GM21619 (cell line): ENCODE data around the gene ANKS1A.
"Not testable (repeated sequence)": the region's sequence is repeated elsewhere in the genome, so short reads cannot be mapped to it uniquely, and the experiment has no call there.

Source experiments
- ATAC-seq: cut with Tn5 transposase; IDR thresholded peaks from one replicate; pipeline ENCODE4 v1.9.1; 2021; ENCODE audit not compliant: unreplicated experiment

Gene ANKS1A

DNA sequence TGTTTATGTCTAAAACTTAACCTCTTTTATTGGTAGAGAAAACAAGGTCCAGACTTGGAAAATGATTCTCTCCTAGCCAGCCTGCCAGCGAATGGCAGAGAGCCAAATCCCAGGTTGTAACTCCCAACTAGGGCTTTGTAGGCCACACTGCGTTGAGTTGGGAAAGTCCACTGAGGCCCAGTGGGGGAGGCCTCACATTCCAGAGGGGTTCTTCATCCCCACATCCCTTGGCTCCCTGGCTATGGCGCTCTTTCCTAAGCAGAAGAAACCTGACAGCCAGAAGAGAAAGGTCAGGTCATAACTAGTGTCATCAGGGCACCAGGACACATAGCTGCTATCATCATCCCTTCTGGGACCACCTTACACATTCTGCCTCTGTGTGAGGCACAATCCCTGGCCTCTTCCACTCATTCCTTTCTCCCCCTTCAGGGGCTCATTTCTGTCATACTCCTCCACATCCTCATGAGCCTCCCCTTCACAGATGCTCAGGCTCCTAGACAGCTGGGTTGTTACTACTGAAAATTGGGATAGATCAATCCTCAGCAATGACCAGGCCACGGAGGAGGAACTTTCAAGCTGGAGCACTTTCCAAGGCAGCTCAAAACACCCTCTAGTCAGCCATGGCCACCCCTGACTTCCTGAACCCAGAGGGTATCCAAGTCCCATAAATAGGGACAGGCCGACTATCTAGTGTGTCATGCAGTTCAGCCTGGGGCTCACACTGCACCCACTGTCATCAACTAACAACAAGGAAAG, 203.5 kb downstream of the ANKS1A start:
- no peak for ATAC-seq

DNA sequence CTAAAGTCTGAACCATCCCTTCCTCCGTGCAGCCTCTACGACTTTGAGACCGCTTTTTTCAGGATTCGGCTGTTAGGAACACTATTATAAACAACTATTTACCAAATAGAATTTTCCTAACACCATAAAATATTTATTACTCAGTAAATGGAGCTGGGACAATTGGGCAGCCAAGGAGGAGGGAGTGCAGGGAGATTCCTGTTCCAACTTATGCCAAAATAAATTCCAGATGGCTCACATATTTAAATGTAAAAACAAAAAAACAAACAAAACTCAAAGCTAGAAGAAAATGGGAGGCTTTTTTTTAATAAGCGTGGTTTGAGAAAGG, 204.0 kb downstream of the ANKS1A start:
- no peak for ATAC-seq

DNA sequence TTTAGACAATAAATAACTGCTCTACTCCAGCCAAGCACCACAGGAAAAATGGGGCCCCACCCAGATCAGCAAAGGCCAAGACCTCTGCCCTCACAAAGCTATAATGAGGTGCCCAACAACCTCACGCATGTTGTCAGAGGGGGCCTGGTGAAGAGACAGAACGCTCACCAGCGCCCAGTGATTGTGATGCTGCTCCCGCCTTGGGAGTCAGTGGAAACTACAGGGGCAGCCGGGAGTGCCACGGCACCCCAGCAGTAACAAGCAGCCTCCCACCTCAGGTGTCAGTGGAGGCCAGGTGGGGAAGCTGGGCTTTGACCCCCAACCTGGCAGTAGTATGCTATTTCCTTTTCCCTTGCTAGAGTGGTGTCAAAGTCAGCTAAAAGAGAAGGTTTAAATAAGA, 204.7 kb downstream of the ANKS1A start:
- no peak for ATAC-seq

DNA sequence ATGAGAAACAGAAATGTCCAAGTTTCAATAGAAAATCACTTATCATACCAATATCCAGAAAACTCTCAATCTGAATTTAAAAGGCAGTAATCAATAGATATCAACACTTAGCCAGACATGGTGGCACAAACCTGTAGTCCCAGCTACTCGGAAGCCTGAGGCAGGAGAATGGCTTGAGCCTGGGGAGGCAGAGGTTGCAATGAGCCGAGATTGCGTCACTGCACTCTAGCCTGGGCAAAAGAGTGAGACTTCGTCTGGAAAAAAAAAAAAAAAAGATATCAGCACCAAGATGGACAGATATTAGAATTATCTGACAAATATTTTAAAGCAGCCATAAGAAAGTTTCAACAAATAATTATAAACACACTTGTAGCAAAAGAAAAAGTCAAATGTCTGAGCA, 205.1 kb downstream of the ANKS1A start:
- ATAC-seq, result no peak

DNA sequence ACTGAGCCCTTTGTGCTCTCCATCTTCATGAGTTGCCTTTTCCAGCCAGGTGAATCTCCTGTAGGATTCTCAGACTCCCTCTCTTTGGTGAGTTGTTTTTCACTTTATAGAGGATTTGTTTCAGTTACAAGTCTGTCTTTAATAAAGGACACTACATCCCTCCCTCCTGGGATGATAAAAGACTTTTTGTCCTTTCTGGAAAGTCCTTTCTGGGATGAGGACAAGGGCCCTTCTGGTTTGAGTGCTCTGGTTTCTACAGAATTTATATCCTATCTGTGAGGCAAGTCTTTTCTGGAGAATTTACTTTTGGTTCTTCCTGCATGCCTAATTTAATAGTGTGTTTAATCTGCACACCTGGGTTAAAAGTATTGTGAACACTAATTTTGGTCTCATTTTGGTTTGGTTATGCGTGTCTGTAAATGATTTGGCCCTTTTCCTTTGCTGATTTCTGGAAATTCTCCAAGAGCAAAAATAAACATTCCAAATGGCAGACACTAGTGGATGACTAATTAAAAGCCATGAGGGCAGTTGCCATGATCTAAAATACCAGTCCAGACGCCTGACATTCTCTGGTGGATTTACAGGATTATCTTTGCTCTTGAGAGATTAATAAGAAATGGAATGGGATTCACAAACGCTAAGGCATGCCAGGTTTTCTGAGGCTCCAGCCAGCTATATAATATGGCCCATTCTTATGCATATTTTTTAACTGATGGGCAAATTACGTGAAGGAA, 207.2 kb downstream of the ANKS1A start:
- ATAC-seq, result no peak

DNA sequence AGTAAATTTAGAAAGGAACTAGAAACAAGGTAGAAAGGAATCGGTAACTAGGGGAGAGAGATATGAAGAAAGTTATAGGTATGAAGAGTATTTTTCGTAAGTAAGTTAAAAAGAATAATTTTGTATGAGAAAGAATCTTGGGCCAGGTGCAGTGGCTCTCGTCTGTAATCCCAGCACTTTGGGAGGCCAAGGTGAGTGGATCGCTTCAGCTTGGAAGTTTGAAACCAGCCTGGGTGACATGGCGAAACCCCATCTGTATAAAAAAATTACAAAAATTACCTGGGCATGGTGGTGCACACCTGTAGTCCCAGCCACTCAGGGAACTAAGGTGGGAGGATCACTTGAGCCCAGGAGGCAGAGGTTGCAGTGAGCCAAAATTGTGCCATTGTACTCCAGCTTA, 210.1 kb downstream of the ANKS1A start:
- ATAC-seq, result no peak

DNA sequence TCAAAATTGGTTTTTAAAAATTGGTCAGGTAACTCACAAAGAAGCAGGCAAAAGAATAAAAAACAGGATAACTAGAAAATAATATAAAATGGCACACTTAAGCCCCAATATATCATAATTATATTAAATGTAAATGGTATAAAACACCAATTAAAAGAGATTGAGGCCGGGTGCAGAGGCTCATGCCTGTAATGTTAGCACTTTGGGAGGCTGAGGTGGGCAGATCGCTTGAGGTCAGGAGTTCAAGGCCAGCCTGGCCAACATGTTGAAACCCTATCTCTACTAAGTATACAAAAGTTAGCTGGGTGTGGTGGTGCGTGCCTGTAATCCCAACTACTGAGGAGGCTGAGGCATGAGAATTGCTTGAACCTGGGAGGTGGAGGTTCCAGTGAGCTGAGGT, 216.0 kb downstream of the ANKS1A start:
- ATAC-seq, result no peak

DNA sequence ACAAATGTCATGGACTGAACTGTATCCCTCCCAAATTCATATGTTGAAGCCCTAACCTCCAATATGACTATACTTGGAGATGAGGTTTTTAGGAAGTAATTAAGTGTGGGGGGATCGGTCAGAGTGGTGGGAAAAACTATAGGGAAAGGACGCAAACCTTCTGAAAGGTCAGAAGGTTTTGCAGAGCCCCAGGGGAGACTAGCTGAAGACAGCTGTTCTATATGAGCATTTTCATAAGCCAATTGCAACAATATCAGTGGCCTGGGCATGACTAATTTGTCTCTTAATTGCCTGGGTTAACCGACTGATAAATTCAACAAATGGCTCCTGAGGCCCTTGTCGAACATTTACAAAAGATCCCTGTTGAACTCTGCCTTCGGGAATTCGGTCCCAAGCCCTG, 217.0 kb downstream of the ANKS1A start:
- not testable (repeated sequence) for ATAC-seq

DNA sequence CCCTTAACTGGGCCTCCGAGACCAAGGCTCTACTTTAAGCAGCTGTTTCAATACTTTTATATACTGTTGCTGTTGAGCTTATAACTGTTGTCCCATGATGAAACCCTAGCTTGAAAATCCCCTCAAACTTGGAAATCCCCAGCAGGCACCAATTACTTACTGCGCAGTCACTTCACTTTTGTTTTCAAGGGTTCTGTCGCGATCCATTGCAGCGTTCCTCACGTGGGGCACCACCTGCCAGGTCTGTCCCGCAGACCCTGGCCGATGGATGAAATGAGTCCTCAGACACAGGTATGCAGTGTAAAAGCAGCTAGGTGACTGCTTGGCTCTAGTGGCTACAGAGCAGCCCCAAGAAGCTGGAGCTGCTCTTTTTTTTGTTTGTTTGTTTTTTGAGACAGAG, 218.2 kb downstream of the ANKS1A start:
- not testable (repeated sequence) for ATAC-seq

DNA sequence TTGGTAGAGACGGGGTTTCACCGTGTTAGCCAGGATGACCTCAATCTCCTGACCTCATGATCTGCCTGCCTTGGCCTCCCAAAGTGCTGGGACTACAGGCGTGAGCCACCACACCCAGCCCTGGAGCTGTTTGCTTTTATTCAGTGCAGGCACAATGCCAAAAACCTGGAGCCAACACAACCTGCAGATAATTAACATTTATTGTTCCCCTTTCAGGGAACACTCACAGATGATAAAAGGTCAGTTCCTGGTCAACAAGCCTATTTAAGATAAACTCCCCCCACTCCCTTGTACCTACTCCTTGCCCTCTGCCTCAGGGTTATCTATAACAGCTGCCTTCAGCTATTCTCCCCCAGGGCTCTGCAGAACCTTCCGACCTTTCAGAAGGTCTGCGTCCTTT, 218.7 kb downstream of the ANKS1A start:
- not testable (repeated sequence) for ATAC-seq

DNA sequence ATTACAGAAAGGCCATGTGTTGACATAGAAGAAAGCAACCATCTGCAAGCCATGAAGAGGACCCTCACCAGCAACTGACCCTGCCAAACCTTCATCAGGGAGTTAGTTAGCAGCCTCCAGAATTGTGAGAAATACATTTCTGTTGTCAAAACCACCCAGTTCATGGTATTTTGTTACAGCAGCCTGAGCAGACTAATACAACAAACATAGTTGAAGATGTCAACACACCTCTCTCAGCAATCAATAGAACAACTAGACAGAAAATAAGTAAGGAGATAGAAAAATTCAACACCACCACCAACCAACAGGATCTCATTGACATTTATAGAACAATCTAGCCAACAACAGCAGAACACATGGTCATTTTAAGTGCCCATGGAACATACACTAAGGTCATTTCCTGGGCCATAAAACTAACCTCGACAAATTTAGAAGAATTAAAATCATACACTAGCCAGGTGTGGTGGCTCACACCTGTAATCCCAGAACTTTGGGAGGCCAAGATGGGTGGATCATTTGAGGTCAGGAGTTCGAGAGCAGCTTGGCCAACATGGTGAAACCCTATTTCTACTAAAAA, 219.3 kb downstream of the ANKS1A start:
- ATAC-seq, result no peak

DNA sequence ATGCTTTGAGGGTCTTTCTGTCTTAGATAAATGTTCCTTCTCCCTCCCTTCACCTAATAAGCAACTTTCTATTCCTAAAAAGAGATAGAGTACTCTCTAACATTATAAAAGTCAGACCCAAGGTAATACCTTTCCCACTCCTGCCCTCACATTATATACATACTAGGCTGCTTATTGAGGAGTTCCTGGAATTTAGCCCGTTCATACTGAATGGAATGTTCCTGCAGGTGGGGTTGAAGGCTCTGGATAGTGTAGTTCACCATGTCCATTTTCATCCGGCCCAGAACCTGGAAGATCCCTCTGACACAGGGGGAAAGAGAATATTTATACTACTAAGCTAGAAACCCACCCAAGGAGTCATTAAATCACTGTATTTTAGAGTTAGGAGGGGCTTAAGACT, 231.7 kb downstream of the ANKS1A start:
- ATAC-seq, result no peak

DNA sequence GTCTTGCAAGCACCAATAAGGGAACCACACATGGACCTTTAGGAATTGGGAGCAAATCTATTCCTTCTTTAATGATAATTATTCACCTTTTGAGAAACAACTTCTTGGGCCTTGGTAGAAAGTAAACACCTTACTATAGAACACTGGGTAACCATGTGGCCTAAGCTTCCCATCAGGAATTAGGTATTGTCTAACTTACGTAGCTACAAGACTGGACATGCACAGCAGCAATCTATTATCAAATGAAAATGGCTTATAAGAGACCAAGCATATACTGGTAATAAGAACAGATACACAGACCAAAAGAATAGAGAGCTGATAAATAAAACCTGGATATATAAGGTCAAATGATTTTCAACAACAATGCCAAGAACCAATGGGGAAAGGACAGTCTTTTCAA, 235.3 kb downstream of the ANKS1A start:
- ATAC-seq, result no peak

DNA sequence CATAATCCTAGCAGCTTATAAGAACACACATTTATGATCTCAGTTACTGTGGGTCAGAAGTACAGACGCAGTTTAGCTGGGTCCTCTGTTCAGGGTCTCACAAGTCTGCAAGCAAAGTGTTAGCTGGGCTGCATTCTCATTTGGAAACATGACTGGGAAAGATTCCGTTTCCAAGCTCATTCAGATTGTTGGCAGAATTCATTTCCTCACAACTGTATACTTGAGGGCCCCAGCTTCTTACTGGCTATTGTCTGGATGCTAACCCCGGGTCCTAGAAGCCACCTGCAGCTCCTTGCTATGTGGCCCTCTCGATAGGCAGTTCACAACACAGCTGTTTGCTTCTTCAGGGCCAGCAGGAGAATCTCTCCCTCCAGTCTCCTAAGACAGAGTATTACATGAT, 239.0 kb downstream of the ANKS1A start:
- no peak for ATAC-seq

DNA sequence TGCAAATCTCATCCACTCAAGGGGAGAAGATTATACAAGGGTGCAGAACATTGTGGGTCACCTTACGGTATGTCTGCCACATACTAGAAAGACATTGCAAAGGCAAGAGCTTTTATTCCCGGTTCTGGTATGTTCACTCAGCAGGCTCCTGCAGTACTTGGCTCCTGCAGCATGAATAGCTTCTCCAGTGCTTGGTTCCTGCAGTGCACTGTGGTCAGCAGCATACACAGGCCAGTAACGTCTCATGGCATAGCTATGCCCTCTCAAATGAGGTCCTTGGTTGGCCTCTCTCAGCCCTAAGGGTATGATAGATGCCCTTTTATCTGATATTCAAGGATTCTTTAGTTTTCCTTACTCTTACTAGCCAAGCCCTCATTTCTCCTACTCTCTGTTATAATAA, 239.4 kb downstream of the ANKS1A start:
- no peak for ATAC-seq

DNA sequence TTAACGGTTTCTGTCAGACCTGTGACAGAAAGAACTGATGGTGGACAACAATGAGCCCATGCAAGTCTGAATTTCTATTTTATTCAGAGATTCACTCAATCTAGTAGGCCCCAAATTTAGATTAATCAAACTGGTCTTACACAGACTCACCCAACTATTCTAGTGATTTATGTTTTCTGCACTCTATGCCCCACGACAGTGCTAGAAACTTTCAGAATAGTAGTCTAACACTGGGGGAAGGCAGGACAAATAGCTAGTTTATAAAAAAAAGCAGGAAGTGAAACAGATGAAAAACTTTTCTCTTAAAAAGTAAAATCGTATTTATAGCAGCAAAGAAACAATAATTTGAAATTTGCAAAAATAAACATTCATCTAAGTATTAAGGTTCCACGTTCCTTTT, 247.1 kb downstream of the ANKS1A start:
- ATAC-seq, result no peak

DNA sequence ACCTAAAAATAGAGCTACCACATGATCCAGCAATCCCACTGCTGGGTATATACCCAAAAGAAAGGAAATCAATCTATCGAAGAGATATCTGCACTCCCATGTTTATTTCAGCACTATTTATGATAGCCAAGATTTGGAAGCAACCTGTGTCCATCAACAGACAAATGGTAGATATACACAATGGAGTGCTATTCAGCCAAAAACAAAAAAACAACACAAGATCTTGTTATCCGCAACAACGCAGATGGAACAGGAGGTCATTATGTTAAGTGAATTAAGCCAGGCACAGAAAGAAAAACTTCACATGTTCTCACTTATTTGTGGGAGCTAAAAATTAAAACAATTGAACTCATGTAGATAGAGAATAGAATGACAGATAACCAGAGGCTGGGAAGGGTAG, 249.1 kb downstream of the ANKS1A start:
- ATAC-seq, result not testable (repeated sequence)

DNA sequence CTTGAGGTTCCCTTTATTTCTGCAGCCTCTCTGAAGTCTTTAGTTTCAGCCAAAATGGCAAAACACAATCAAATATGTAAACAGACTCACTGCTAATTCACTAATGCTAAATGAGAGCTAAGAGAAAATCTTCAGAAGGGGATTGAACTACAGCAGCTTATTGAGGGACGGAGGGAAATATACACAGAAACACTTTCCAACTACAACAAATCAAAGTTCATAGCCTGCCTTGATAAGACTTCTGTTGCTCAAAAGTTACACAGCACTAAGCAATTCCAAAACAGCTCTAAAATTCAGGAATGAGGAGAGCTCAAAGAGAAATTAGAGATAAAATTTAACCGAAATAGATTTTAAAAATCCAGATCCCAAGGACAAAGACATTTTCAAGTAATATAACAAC, 250.4 kb downstream of the ANKS1A start:
- ATAC-seq, result no peak

DNA sequence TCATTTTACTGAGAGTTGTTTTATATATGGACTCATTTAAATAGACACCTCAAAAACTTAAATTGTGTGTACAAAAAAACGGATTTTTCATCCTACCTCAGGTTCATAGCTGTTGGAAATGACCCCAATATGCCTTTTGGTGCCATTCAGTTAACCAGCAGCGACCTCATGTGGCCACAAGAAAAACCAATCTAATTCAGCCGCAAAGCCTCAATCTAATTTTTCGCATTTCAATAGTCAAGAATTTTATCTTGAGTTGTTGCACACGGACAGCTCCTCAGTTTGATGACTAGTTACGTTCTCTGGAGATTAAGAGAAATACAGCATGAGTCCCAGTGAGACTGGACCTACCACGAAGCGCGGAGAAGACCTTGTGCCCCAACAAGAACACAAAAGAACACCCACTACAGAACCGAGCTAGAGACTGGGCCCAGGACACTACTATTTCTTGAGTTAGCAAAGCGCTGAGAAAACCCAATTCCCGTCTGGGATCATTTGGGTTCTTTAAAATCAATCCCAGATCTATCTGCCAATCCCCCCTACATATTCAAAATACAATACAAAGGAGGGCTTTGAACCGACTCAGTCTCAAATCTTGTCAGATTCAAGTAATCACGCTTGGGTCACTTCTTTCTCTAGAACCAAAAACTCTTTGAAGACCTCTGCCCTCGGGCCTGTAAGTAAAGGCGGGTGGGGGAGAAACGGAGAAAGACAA, 251.0 kb downstream of the ANKS1A start:
- ATAC-seq, result no peak

DNA sequence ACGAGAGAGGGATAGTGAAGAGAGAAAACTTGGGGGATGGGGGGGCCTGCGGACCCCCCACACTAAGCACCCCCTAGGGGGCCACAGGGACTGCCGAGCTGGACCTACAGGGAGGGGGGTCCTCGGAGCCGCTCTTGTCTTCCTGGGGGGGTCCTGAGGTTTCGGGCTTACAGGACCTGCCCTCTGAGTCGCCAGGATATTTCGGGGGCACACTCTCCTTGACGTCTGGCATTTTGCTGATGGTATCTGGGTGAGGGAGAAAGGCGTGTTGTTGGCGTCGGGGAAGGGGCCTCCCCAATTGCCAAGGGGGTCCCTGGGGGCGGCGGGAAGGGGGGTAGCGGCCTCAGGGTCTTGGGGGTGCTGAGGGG, 251.6 kb downstream of the ANKS1A start:
- no peak for ATAC-seq
